Retinal pigment epithelial cell (primary cell): ENCODE data around the gene PRKG1.

Experiments
- DNase-seq: peaks from one replicate; pipeline ENCODE4 v3.0.0-alpha.2; 2010; ENCODE audit warnings: low read depth
- H3K4me3 ChIP-seq: 2 replicates; pipeline ENCODE4 v1.5.1; 2011; ENCODE audit warnings: mild to moderate bottlenecking, low read length, control low read depth, moderate library complexity
- CTCF ChIP-seq: conservative IDR thresholded peaks from 2 replicates; pipeline ENCODE4 v1.5.1; 2011; ENCODE audit warnings: low read depth, low read length, control low read depth, inconsistent platforms

The PRKG1 gene

GRCh38 chr10:51528527-51528926 lies 454.2 kb downstream of the PRKG1 start:
- no peak for DNase-seq
- TF ChIP-seq CTCF, result no peak
- no peak overlapping the region for H3K4me3 ChIP-seq

- no peak for DNase-seq
- TF ChIP-seq CTCF, result no peak
Observed at GRCh38 chr10:51530541-51530940, 456.3 kb downstream of the PRKG1 start.

GRCh38 chr10:51532044-51532443 lies 457.8 kb downstream of the PRKG1 start:
- DNase-seq, result no peak
- H3K4me3 ChIP-seq, result no peak overlapping the region
- no peak for TF ChIP-seq CTCF

More at GRCh38 chr10:51530541-51530940, 456.3 kb downstream of the PRKG1 start:
- H3K4me3 ChIP-seq, result no peak overlapping the region

- no peak for DNase-seq
- no peak for TF ChIP-seq CTCF
- no peak overlapping the region for H3K4me3 ChIP-seq
Observed at GRCh38 chr10:51542853-51543252, 468.6 kb downstream of the PRKG1 start.

- no peak for TF ChIP-seq CTCF
- H3K4me3 ChIP-seq, result no peak overlapping the region
- no peak for DNase-seq
Observed at GRCh38 chr10:51544933-51545332, 470.6 kb downstream of the PRKG1 start.

GRCh38 chr10:51547941-51548340 lies 473.7 kb downstream of the PRKG1 start:
- DNase-seq, result no peak
- H3K4me3 ChIP-seq, result no peak overlapping the region
- TF ChIP-seq CTCF, result no peak

- DNase-seq, result no peak
- no peak overlapping the region for H3K4me3 ChIP-seq
- TF ChIP-seq CTCF, result no peak
Observed at GRCh38 chr10:51552879-51553278, 478.6 kb downstream of the PRKG1 start.
